SK-N-SH treated with all-trans-retinoic acid at 6 μM for 48 hours (cell line): ENCODE data around the gene LTBP1.
A peak's percentile ranks its signal among the peaks of the same experiment; 100 is the strongest.

Experiments
- ATAC-seq: fragments of 200-7000 bp; cut with Tn5 transposase; 3 replicates; pipeline ENCODE4 v1.9.1; 2020; ENCODE audit warnings: mild to moderate bottlenecking, moderate library complexity
- ARNTL ChIP-seq: fragments of 450-650 bp; formaldehyde crosslinking; IDR thresholded peaks from 2 replicates; pipeline ENCODE4 v1.5.0; 2020; ENCODE audit warnings: low read depth, mild to moderate bottlenecking, moderate library complexity, borderline replicate concordance
- BACH2 ChIP-seq: fragments of 250-450 bp; sonication (Bioruptor Pico); IDR thresholded peaks from 2 replicates; pipeline ENCODE4 v1.9.0; 2021; ENCODE audit warnings: mild to moderate bottlenecking, borderline replicate concordance
- CSDC2 ChIP-seq: fragments of 250-450 bp; sonication (Bioruptor Pico); IDR thresholded peaks from 2 replicates; pipeline ENCODE4 v1.5.0; 2020; ENCODE audit warnings: mild to moderate bottlenecking, moderate library complexity
- ESRRG ChIP-seq: fragments of 250-450 bp; sonication (Bioruptor Pico); IDR thresholded peaks from 2 replicates; pipeline ENCODE4 v1.6.1; 2021; ENCODE audit warnings: mild to moderate bottlenecking
- GLIS3 ChIP-seq: fragments of 250-450 bp; sonication (Bioruptor Pico); IDR thresholded peaks from 2 replicates; pipeline ENCODE4 v1.5.0; 2020; ENCODE audit warnings: mild to moderate bottlenecking, moderate library complexity
- ISL1 ChIP-seq: fragments of 250-450 bp; sonication (Bioruptor Pico); IDR thresholded peaks from 2 replicates; pipeline ENCODE4 v2.1.2; 2022; ENCODE audit warnings: mild to moderate bottlenecking, moderate library complexity
- OSR1 ChIP-seq: fragments of 250-450 bp; sonication (Bioruptor Pico); IDR thresholded peaks from 2 replicates; pipeline ENCODE4 v1.8.0; 2022; ENCODE audit warnings: moderate library complexity, mild to moderate bottlenecking, inconsistent platforms
- PPARA ChIP-seq: fragments of 250-450 bp; sonication (Bioruptor Pico); IDR thresholded peaks from 2 replicates; pipeline ENCODE4 v1.5.0; 2020; ENCODE audit warnings: mild to moderate bottlenecking, borderline replicate concordance
- SNAI2 ChIP-seq: fragments of 250-450 bp; sonication (Bioruptor Pico); IDR thresholded peaks from 2 replicates; pipeline ENCODE4 v1.5.0; 2020; ENCODE audit warnings: mild to moderate bottlenecking, moderate library complexity
- TOX ChIP-seq: fragments of 250-450 bp; sonication (Bioruptor Pico); IDR thresholded peaks from 2 replicates; pipeline ENCODE4 v1.8.0; 2021; ENCODE audit warnings: mild to moderate bottlenecking, moderate library complexity, borderline replicate concordance
- ZC3H10 ChIP-seq: fragments of 250-450 bp; sonication (Bioruptor Pico); IDR thresholded peaks from 2 replicates; pipeline ENCODE4 v1.5.1; 2021; ENCODE audit warnings: mild to moderate bottlenecking, moderate library complexity
- ZFP3 ChIP-seq: fragments of 250-450 bp; sonication (Bioruptor Pico); IDR thresholded peaks from 2 replicates; pipeline ENCODE4 v1.5.0; 2020; ENCODE audit warnings: mild to moderate bottlenecking, moderate library complexity
- ZNF565 ChIP-seq: fragments of 450-650 bp; formaldehyde crosslinking; conservative IDR thresholded peaks from 2 replicates; pipeline ENCODE4 v1.5.0; 2020; ENCODE audit warnings: low read depth, mild to moderate bottlenecking, moderate library complexity
- ZNF70 ChIP-seq: fragments of 450-650 bp; formaldehyde crosslinking; IDR thresholded peaks from 2 replicates; pipeline ENCODE4 v1.5.0; 2020; ENCODE audit warnings: mild to moderate bottlenecking, moderate library complexity
- ZNF8 ChIP-seq: fragments of 450-650 bp; formaldehyde crosslinking; IDR thresholded peaks from 2 replicates; pipeline ENCODE4 v1.5.0; 2020; ENCODE audit warnings: mild to moderate bottlenecking, moderate library complexity
- TF ChIP-seq, protein P1 (sequence below): fragments of 250-450 bp; sonication (Bioruptor Pico); IDR thresholded peaks from 2 replicates; pipeline ENCODE4 v1.8.0; 2021; ENCODE audit warnings: low read depth, mild to moderate bottlenecking, moderate library complexity, borderline replicate concordance
- TF ChIP-seq, protein P2 (sequence below): fragments of 250-450 bp; sonication (Bioruptor Pico); IDR thresholded peaks from 2 replicates; pipeline ENCODE4 v1.8.0; 2020; ENCODE audit warnings: mild to moderate bottlenecking, moderate library complexity, borderline replicate concordance
- TF ChIP-seq, protein P3 (sequence below): fragments of 250-450 bp; sonication (Bioruptor Pico); IDR thresholded peaks from 2 replicates; pipeline ENCODE4 v1.5.1; 2020; ENCODE audit warnings: low read depth, mild to moderate bottlenecking, moderate library complexity
- TF ChIP-seq, protein P4 (sequence below): fragments of 250-450 bp; sonication (Bioruptor Pico); IDR thresholded peaks from 2 replicates; pipeline ENCODE4 v1.5.0; 2020; ENCODE audit warnings: mild to moderate bottlenecking, moderate library complexity

LTBP1 gene

DNA sequence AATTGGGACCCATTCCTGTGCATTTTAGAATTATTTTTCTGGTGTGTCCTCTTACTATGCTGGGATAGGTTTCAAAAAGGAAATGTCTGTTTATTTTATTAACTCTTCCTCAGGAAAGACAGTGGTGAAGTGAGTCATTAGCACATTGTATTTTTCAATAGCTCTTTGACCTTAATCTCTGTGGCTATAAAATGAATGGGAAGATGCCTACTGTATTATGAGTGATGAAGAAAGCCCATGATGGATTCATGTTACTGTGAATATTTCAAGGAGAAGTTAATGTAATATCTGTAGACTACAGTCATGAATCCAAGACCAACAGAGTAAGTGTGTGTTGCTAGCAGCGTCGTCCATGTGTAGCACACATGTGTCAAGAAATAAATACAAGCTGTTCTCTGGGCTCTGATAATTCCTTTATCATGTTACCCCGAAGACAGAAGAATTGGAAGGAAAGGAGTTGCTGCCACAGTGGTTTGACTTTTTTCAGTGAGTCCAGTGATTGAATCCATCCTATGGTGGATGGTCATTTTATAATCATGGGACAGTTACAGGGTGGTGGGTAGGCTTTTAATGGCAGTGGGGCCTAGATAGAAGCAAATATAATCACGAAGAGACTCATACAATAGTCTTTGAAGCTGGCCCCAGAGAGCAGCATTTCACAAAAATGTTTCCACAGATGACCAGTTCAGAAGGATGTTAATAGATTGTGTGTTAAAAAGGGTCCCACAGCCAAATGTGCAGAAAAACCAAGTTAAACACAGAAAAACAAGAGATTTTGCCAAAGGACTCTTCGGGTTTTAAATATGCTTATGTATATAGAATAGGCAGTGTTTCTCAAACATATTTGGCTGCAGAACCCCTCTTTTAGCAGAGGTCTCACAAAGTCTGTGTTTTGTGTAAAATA is 290.0 kb downstream of the LTBP1 start:
- ATAC-seq = no peak

DNA sequence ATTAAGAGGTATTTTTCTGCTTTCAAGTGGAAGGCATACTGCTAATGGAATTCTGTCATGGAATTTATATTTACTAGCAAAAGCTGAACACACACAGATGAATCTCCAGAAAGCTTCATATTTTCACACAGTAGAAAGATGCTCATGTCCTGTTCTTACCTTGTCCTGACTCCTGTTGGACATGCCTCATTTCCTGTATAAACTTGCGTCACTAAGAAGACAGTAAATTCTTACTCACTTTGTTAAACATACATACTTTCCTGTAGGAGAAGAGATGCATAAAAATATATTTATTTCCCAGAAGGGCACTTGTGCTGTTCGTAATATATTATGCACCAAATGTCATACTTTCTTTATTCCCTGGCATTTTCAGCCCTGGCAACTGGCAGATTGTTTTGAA is 291.4 kb downstream of the LTBP1 start:
- TF ChIP-seq ZNF70 (CRISPR knock-in tag) (no peak), ZC3H10 (CRISPR knock-in tag) (peak; percentile 66; the same call in 1 of the 2 replicates), TOX (peak; percentile 63; the same call in 1 of the 2 replicates)
- ATAC-seq = peak; percentile 56

More for the DNA sequence above, 290.0 kb downstream of the LTBP1 start:
- no peak for TF ChIP-seq ESRRG (CRISPR knock-in tag)
- no peak for TF ChIP-seq ZNF565 (CRISPR knock-in tag)
- no peak for TF ChIP-seq ZNF8 (CRISPR knock-in tag)
- no peak for TF ChIP-seq BACH2 (CRISPR knock-in tag)
- TF ChIP-seq, protein P1, sequence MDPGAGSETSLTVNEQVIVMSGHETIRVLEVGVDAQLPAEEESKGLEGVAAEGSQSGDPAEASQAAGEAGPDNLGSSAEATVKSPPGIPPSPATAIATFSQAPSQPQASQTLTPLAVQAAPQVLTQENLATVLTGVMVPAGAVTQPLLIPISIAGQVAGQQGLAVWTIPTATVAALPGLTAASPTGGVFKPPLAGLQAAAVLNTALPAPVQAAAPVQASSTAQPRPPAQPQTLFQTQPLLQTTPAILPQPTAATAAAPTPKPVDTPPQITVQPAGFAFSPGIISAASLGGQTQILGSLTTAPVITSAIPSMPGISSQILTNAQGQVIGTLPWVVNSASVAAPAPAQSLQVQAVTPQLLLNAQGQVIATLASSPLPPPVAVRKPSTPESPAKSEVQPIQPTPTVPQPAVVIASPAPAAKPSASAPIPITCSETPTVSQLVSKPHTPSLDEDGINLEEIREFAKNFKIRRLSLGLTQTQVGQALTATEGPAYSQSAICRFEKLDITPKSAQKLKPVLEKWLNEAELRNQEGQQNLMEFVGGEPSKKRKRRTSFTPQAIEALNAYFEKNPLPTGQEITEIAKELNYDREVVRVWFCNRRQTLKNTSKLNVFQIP (CRISPR knock-in tag) = no peak
- no peak for TF ChIP-seq ZNF70 (CRISPR knock-in tag)
- TF ChIP-seq, protein P2, sequence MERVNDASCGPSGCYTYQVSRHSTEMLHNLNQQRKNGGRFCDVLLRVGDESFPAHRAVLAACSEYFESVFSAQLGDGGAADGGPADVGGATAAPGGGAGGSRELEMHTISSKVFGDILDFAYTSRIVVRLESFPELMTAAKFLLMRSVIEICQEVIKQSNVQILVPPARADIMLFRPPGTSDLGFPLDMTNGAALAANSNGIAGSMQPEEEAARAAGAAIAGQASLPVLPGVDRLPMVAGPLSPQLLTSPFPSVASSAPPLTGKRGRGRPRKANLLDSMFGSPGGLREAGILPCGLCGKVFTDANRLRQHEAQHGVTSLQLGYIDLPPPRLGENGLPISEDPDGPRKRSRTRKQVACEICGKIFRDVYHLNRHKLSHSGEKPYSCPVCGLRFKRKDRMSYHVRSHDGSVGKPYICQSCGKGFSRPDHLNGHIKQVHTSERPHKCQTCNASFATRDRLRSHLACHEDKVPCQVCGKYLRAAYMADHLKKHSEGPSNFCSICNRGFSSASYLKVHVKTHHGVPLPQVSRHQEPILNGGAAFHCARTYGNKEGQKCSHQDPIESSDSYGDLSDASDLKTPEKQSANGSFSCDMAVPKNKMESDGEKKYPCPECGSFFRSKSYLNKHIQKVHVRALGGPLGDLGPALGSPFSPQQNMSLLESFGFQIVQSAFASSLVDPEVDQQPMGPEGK (CRISPR knock-in tag) = no peak
- TF ChIP-seq SNAI2 (CRISPR knock-in tag) = no peak
- TF ChIP-seq PPARA = no peak
- no peak for TF ChIP-seq OSR1
- TF ChIP-seq TOX = no peak
- no peak for TF ChIP-seq ZFP3 (CRISPR knock-in tag)

DNA sequence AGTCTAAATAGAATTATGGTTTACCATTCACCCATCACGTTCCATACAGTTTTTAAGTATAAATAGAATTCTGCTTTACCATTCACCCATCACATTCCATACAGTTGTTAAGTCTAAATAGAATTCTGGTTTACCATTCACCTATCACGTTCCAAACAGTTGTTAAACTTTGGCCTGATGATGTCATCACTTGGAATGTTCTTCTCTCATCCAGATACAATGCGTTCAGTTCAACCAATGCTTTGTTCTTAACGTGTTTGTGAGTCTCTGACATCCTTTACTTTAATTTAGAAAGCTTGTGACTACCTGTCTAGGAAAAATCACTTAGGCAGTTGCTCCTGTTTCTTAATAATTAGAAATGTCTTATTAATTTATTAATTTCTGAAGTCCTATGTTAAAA is 293.4 kb downstream of the LTBP1 start:
- TF ChIP-seq ZNF70 (CRISPR knock-in tag) (no peak), ARNTL (no peak), CSDC2 (CRISPR knock-in tag) (no peak), TOX (no peak), SNAI2 (CRISPR knock-in tag) (no peak), GLIS3 (CRISPR knock-in tag) (no peak), ESRRG (CRISPR knock-in tag) (no peak), ISL1 (CRISPR knock-in tag) (no peak), ZC3H10 (CRISPR knock-in tag) (no peak), BACH2 (CRISPR knock-in tag) (no peak)
- TF ChIP-seq, protein P2 (CRISPR knock-in tag) = no peak
- TF ChIP-seq, protein P3, sequence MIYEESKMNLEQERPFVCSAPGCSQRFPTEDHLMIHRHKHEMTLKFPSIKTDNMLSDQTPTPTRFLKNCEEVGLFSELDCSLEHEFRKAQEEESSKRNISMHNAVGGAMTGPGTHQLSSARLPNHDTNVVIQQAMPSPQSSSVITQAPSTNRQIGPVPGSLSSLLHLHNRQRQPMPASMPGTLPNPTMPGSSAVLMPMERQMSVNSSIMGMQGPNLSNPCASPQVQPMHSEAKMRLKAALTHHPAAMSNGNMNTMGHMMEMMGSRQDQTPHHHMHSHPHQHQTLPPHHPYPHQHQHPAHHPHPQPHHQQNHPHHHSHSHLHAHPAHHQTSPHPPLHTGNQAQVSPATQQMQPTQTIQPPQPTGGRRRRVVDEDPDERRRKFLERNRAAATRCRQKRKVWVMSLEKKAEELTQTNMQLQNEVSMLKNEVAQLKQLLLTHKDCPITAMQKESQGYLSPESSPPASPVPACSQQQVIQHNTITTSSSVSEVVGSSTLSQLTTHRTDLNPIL (CRISPR knock-in tag) = no peak
- TF ChIP-seq, protein P4, sequence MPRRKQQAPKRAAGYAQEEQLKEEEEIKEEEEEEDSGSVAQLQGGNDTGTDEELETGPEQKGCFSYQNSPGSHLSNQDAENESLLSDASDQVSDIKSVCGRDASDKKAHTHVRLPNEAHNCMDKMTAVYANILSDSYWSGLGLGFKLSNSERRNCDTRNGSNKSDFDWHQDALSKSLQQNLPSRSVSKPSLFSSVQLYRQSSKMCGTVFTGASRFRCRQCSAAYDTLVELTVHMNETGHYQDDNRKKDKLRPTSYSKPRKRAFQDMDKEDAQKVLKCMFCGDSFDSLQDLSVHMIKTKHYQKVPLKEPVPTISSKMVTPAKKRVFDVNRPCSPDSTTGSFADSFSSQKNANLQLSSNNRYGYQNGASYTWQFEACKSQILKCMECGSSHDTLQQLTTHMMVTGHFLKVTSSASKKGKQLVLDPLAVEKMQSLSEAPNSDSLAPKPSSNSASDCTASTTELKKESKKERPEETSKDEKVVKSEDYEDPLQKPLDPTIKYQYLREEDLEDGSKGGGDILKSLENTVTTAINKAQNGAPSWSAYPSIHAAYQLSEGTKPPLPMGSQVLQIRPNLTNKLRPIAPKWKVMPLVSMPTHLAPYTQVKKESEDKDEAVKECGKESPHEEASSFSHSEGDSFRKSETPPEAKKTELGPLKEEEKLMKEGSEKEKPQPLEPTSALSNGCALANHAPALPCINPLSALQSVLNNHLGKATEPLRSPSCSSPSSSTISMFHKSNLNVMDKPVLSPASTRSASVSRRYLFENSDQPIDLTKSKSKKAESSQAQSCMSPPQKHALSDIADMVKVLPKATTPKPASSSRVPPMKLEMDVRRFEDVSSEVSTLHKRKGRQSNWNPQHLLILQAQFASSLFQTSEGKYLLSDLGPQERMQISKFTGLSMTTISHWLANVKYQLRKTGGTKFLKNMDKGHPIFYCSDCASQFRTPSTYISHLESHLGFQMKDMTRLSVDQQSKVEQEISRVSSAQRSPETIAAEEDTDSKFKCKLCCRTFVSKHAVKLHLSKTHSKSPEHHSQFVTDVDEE (CRISPR knock-in tag) = no peak
- TF ChIP-seq, all 23 proteins: peak for 0
- no peak for ATAC-seq
